ENCODE results near the gene RBBP6.

RBBP6 gene

DNA sequence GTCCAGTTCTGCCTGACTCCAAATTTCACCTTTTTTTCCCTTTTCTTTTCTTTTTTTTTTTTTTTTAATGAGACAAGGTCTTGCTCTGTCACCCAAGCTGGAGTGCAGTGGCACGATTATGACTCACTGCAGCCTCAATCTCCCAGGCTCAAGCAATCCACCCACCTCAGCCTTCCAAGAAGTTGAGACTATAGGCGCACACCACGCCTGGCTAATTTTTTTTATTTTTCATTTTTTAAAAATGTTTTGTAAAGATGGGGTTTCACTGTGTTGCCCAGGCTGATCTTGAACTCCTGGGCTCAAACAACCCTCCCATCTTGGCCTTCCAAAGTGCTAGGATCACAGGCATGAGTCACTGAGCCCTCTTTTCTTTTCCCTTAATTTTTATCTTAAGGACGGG is 33.4 kb upstream of the RBBP6 start:
- H3K36me3 ChIP-seq (ENCODE audit: insufficient read depth, low read length): no peaks in the 10 kb centered on the region
- TF ChIP-seq EZH2 (IDR thresholded peaks at IDR 0.05): no peak
- no peak for TF ChIP-seq FOXP2 (optimal IDR thresholded peaks at IDR 0.05; ENCODE audit: control extremely low read depth, extremely low read length, insufficient read depth)
- TF ChIP-seq POLR2AphosphoS5 (IDR thresholded peaks at IDR 0.05; ENCODE audit: borderline replicate concordance, low read depth, low read length): no peak
- H3K4me3 ChIP-seq: no peak overlapping the region
- no peak overlapping the region for H3K9ac ChIP-seq (ENCODE audit: insufficient read length)
- no peak for DNase-seq (ENCODE audit: low read depth, low spot score)
- H3K9me3 ChIP-seq (ENCODE audit: low read depth, low read length): no peaks in the 10 kb centered on the region
- no peak overlapping the region for H3K27ac ChIP-seq

DNA sequence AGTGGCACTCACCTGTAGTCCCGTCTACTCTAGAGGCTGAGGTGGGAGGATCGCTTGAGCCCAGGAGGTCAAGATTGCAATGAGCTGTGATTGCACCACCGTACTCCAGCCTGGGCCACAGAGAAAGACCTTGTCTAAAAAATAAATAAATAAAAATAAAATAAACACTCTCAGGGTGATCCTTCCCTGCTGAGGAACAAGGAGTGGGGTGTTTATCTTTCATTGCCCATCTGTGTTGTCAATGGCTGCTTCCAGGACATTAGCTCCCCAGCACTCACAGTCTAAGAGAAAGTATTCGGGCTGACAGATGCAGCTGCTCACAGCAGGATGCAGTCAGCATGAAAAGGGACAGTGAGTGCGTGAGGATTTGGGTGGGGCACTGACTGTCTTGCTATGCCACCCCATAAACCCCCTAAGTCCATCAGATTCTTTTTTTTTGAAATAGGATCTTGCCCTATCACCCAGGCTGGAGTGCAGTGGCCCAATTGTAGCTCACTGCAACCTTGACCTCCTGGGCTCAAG is 31.3 kb upstream of the RBBP6 start:
- TF ChIP-seq FOXP2 (optimal IDR thresholded peaks at IDR 0.05; ENCODE audit: control extremely low read depth, extremely low read length, insufficient read depth): no peak
- H3K36me3 ChIP-seq (ENCODE audit: insufficient read depth, low read length): no peaks in the 10 kb centered on the region
- no peaks in the 10 kb centered on the region for H3K9me3 ChIP-seq (ENCODE audit: low read depth, low read length)
- no peak overlapping the region for H3K27ac ChIP-seq
- no peak overlapping the region for H3K4me3 ChIP-seq
- DNase-seq (ENCODE audit: low read depth, low spot score): no peak
- H3K9ac ChIP-seq (ENCODE audit: insufficient read length): no peak overlapping the region

DNA sequence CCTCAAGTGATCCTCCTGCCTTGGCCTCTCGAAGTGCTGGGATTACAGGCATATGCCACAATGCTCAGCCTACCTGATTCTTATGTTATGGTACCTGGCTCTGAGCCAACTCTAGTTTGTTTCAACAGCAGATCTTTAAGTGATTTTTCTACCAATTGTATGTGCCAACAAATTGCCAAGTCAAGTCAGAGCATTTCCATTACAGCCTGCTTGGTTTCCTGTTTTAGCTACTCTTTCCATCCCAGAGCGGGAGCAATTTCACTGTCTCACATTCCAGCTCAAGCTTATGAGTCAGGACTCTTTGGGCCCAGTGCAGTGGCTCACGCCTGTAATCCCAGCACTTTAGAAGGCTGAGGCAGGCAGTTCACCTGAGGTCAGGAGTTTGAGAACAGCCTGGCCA is 30.8 kb upstream of the RBBP6 start:
- Histone ChIP-seq H3K36me3 (ENCODE audit: insufficient read depth, low read length) (no peaks in the 10 kb centered on the region), H3K27ac (no peak overlapping the region), H3K4me3 (no peak overlapping the region), H3K9me3 (ENCODE audit: low read depth, low read length) (no peaks in the 10 kb centered on the region), H3K9ac (ENCODE audit: insufficient read length) (no peak overlapping the region)
- no peak for DNase-seq (ENCODE audit: low read depth, low spot score)
- TF ChIP-seq FOXP2 (optimal IDR thresholded peaks at IDR 0.05; ENCODE audit: control extremely low read depth, extremely low read length, insufficient read depth) (no peak), EZH2 (IDR thresholded peaks at IDR 0.05) (no peak), POLR2AphosphoS5 (IDR thresholded peaks at IDR 0.05; ENCODE audit: borderline replicate concordance, low read depth, low read length) (no peak)

DNA sequence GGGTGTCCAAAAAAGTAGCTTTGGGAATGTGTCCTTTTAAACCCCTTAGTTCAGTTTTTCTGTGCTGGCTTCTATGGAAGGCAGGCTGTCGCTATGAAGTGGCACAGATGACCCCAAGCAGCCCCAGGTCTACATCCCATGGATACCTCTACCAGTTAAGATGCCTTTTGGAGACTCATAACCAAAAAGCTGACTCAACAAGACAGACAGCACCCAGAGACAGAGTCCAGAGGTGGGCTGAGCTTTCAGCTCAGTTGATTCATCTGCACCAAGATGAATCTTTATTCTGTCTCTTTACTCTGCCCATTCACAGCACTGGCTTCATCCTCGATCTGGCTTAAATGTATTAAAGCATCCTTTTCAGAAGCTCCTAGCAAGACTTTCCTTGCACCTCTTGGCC is 29.8 kb upstream of the RBBP6 start:
- Histone ChIP-seq H3K4me3 (no peak overlapping the region), H3K27ac (no peak overlapping the region), H3K36me3 (ENCODE audit: insufficient read depth, low read length) (no peaks in the 10 kb centered on the region), H3K9ac (ENCODE audit: insufficient read length) (no peak overlapping the region), H3K9me3 (ENCODE audit: low read depth, low read length) (no peaks in the 10 kb centered on the region)
- TF ChIP-seq FOXP2 (optimal IDR thresholded peaks at IDR 0.05; ENCODE audit: control extremely low read depth, extremely low read length, insufficient read depth) (no peak), POLR2AphosphoS5 (IDR thresholded peaks at IDR 0.05; ENCODE audit: borderline replicate concordance, low read depth, low read length) (no peak), EZH2 (IDR thresholded peaks at IDR 0.05) (no peak)
- DNase-seq (ENCODE audit: low read depth, low spot score): no peak

- no peak for DNase-seq (ENCODE audit: low read depth, low spot score)
- TF ChIP-seq EZH2 (IDR thresholded peaks at IDR 0.05): no peak
- TF ChIP-seq POLR2AphosphoS5 (IDR thresholded peaks at IDR 0.05; ENCODE audit: borderline replicate concordance, low read depth, low read length): no peak
- TF ChIP-seq FOXP2 (optimal IDR thresholded peaks at IDR 0.05; ENCODE audit: control extremely low read depth, extremely low read length, insufficient read depth): no peak
These were observed 28.2 kb upstream of the RBBP6 start for GRCh38 chr16:24511174-24511573.

GRCh38 chr16:24511792-24512191 is 27.6 kb upstream of the RBBP6 start:
- DNase-seq (ENCODE audit: low read depth, low spot score): no peak
- Histone ChIP-seq H3K9me3 (ENCODE audit: low read depth, low read length) (no peaks in the 10 kb centered on the region), H3K9ac (ENCODE audit: insufficient read length) (no peak overlapping the region), H3K27ac (no peak overlapping the region), H3K4me3 (no peak overlapping the region), H3K36me3 (ENCODE audit: insufficient read depth, low read length) (no peaks in the 10 kb centered on the region)
- TF ChIP-seq EZH2 (IDR thresholded peaks at IDR 0.05): no peak
- no peak for TF ChIP-seq POLR2AphosphoS5 (IDR thresholded peaks at IDR 0.05; ENCODE audit: borderline replicate concordance, low read depth, low read length)
- no peak for TF ChIP-seq FOXP2 (optimal IDR thresholded peaks at IDR 0.05; ENCODE audit: control extremely low read depth, extremely low read length, insufficient read depth)

More at GRCh38 chr16:24511174-24511573, 28.2 kb upstream of the RBBP6 start:
- Histone ChIP-seq H3K27ac (no peak overlapping the region), H3K9ac (ENCODE audit: insufficient read length) (no peak overlapping the region), H3K4me3 (no peak overlapping the region), H3K9me3 (ENCODE audit: low read depth, low read length) (no peaks in the 10 kb centered on the region), H3K36me3 (ENCODE audit: insufficient read depth, low read length) (no peaks in the 10 kb centered on the region)

DNA sequence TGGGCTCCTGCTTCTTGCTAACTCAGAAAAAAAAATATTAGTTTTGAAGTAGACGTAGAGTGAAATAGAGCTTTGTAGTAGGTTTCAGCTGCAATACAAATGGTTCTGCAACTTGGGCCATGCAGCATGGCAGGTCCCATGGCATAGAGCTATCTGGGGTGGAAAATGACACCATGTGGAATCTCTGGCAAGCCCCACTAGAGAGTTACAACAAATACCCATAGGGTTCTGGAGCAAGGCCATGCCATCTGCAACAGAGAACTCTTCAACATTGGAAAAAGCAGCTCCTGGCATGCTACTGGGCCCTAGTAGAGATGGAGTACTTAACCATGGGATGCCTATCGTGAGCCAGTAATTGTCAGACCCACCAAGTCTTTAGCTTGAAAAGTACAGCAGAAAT is 25.3 kb upstream of the RBBP6 start:
- no peak overlapping the region for H3K9ac ChIP-seq (ENCODE audit: insufficient read length)
- H3K9me3 ChIP-seq (ENCODE audit: low read depth, low read length): no peaks in the 10 kb centered on the region
- TF ChIP-seq POLR2AphosphoS5 (IDR thresholded peaks at IDR 0.05; ENCODE audit: borderline replicate concordance, low read depth, low read length): no peak
- TF ChIP-seq FOXP2 (optimal IDR thresholded peaks at IDR 0.05; ENCODE audit: control extremely low read depth, extremely low read length, insufficient read depth): no peak
- TF ChIP-seq EZH2 (IDR thresholded peaks at IDR 0.05): no peak
- no peaks in the 10 kb centered on the region for H3K36me3 ChIP-seq (ENCODE audit: insufficient read depth, low read length)
- no peak overlapping the region for H3K27ac ChIP-seq
- no peak overlapping the region for H3K4me3 ChIP-seq
- no peak for DNase-seq (ENCODE audit: low read depth, low spot score)

DNA sequence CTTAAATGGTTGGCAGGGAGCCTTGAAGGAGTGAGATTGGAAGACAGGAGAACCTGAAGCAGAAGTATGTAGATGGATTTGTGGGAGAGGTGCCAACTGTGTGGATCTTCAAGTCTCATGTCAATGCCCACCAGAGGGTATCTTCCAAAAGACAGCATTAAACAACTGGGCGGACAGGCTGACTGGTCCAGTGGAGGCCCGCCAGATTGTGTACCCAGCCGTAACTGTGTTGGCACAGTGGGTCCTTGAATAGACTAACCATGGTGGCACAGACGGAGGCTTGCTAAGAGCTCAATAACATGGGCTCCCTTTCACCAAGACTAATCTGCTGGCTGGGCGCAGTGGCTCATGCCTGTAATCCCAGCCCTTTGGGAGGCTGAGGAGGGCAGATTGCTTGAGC is 24.2 kb upstream of the RBBP6 start:
- Histone ChIP-seq H3K9me3 (ENCODE audit: low read depth, low read length) (no peaks in the 10 kb centered on the region), H3K36me3 (ENCODE audit: insufficient read depth, low read length) (no peaks in the 10 kb centered on the region), H3K9ac (ENCODE audit: insufficient read length) (no peak overlapping the region), H3K4me3 (no peak overlapping the region), H3K27ac (no peak overlapping the region)
- TF ChIP-seq POLR2AphosphoS5 (IDR thresholded peaks at IDR 0.05; ENCODE audit: borderline replicate concordance, low read depth, low read length): no peak
- TF ChIP-seq FOXP2 (optimal IDR thresholded peaks at IDR 0.05; ENCODE audit: control extremely low read depth, extremely low read length, insufficient read depth): no peak
- no peak for TF ChIP-seq EZH2 (IDR thresholded peaks at IDR 0.05)
- no peak for DNase-seq (ENCODE audit: low read depth, low spot score)
